ENCODE data around the gene BANK1.

Gene BANK1

GRCh38 chr4:101948951-101949350 lies 158.4 kb downstream of the BANK1 start:
- Histone ChIP-seq H3K27me3 (ENCODE audit: control insufficient read depth in 1 of 2, insufficient read depth in 2 of 2, low read length in 2 of 2) (no peaks in the 10 kb centered on the region), H3K4me1 (ENCODE audit: control insufficient read depth in 1 of 2, insufficient read depth in 2 of 2, low read length in 2 of 2) (no peaks in the 10 kb centered on the region), H3K36me3 (ENCODE audit: control insufficient read depth in 1 of 2, insufficient read depth in 2 of 2, low read length in 2 of 2) (no peaks in the 10 kb centered on the region), H3K4me3 (ENCODE audit: low read depth in 1 of 2, low read length in 2 of 2) (no peak overlapping the region), H3K9ac (ENCODE audit: low read depth in 1 of 2, low read length in 2 of 2) (no peak overlapping the region), H3K9me3 (ENCODE audit: control insufficient read depth in 1 of 2, low read length in 2 of 2) (no peaks in the 10 kb centered on the region), H3K27ac (ENCODE audit: low read depth, low read length) (no peak overlapping the region)

- no peak overlapping the region for H3K4me3 ChIP-seq (ENCODE audit: low read depth in 1 of 2, low read length in 2 of 2)
- H3K36me3 ChIP-seq (ENCODE audit: control insufficient read depth in 1 of 2, insufficient read depth in 2 of 2, low read length in 2 of 2), result no peaks in the 10 kb centered on the region
- no peaks in the 10 kb centered on the region for H3K27me3 ChIP-seq (ENCODE audit: control insufficient read depth in 1 of 2, insufficient read depth in 2 of 2, low read length in 2 of 2)
- no peak overlapping the region for H3K9ac ChIP-seq (ENCODE audit: low read depth in 1 of 2, low read length in 2 of 2)
- no peaks in the 10 kb centered on the region for H3K9me3 ChIP-seq (ENCODE audit: control insufficient read depth in 1 of 2, low read length in 2 of 2)
- H3K4me1 ChIP-seq (ENCODE audit: control insufficient read depth in 1 of 2, insufficient read depth in 2 of 2, low read length in 2 of 2), result no peaks in the 10 kb centered on the region
- no peak overlapping the region for H3K27ac ChIP-seq (ENCODE audit: low read depth, low read length)
Measured at GRCh38 chr4:101950258-101950979, 159.9 kb downstream of the BANK1 start.

GRCh38 chr4:101952985-101953384 lies 162.5 kb downstream of the BANK1 start:
- H3K27me3 ChIP-seq (ENCODE audit: control insufficient read depth in 1 of 2, insufficient read depth in 2 of 2, low read length in 2 of 2), result no peaks in the 10 kb centered on the region
- no peaks in the 10 kb centered on the region for H3K9me3 ChIP-seq (ENCODE audit: control insufficient read depth in 1 of 2, low read length in 2 of 2)
- no peak overlapping the region for H3K27ac ChIP-seq (ENCODE audit: low read depth, low read length)
- no peak overlapping the region for H3K9ac ChIP-seq (ENCODE audit: low read depth in 1 of 2, low read length in 2 of 2)
- no peak overlapping the region for H3K4me3 ChIP-seq (ENCODE audit: low read depth in 1 of 2, low read length in 2 of 2)
- H3K4me1 ChIP-seq (ENCODE audit: control insufficient read depth in 1 of 2, insufficient read depth in 2 of 2, low read length in 2 of 2), result no peaks in the 10 kb centered on the region
- H3K36me3 ChIP-seq (ENCODE audit: control insufficient read depth in 1 of 2, insufficient read depth in 2 of 2, low read length in 2 of 2), result no peaks in the 10 kb centered on the region

GRCh38 chr4:101953949-101954348 lies 163.4 kb downstream of the BANK1 start:
- Histone ChIP-seq H3K4me1 (ENCODE audit: control insufficient read depth in 1 of 2, insufficient read depth in 2 of 2, low read length in 2 of 2) (no peaks in the 10 kb centered on the region), H3K36me3 (ENCODE audit: control insufficient read depth in 1 of 2, insufficient read depth in 2 of 2, low read length in 2 of 2) (no peaks in the 10 kb centered on the region), H3K9me3 (ENCODE audit: control insufficient read depth in 1 of 2, low read length in 2 of 2) (no peaks in the 10 kb centered on the region), H3K4me3 (ENCODE audit: low read depth in 1 of 2, low read length in 2 of 2) (no peak overlapping the region), H3K27me3 (ENCODE audit: control insufficient read depth in 1 of 2, insufficient read depth in 2 of 2, low read length in 2 of 2) (no peaks in the 10 kb centered on the region), H3K9ac (ENCODE audit: low read depth in 1 of 2, low read length in 2 of 2) (no peak overlapping the region), H3K27ac (ENCODE audit: low read depth, low read length) (no peak overlapping the region)

GRCh38 chr4:101954351-101954750 lies 163.8 kb downstream of the BANK1 start:
- H3K4me1 ChIP-seq (ENCODE audit: control insufficient read depth in 1 of 2, insufficient read depth in 2 of 2, low read length in 2 of 2), result no peaks in the 10 kb centered on the region
- H3K9ac ChIP-seq (ENCODE audit: low read depth in 1 of 2, low read length in 2 of 2), result no peak overlapping the region
- H3K4me3 ChIP-seq (ENCODE audit: low read depth in 1 of 2, low read length in 2 of 2), result no peak overlapping the region
- no peaks in the 10 kb centered on the region for H3K27me3 ChIP-seq (ENCODE audit: control insufficient read depth in 1 of 2, insufficient read depth in 2 of 2, low read length in 2 of 2)
- H3K27ac ChIP-seq (ENCODE audit: low read depth, low read length), result no peak overlapping the region
- no peaks in the 10 kb centered on the region for H3K9me3 ChIP-seq (ENCODE audit: control insufficient read depth in 1 of 2, low read length in 2 of 2)
- no peaks in the 10 kb centered on the region for H3K36me3 ChIP-seq (ENCODE audit: control insufficient read depth in 1 of 2, insufficient read depth in 2 of 2, low read length in 2 of 2)

GRCh38 chr4:101954975-101955678 lies 164.6 kb downstream of the BANK1 start:
- Histone ChIP-seq H3K4me3 (ENCODE audit: low read depth in 1 of 2, low read length in 2 of 2) (no peak overlapping the region), H3K27me3 (ENCODE audit: control insufficient read depth in 1 of 2, insufficient read depth in 2 of 2, low read length in 2 of 2) (no peaks in the 10 kb centered on the region), H3K27ac (ENCODE audit: low read depth, low read length) (no peak overlapping the region), H3K4me1 (ENCODE audit: control insufficient read depth in 1 of 2, insufficient read depth in 2 of 2, low read length in 2 of 2) (no peaks in the 10 kb centered on the region), H3K36me3 (ENCODE audit: control insufficient read depth in 1 of 2, insufficient read depth in 2 of 2, low read length in 2 of 2) (no peaks in the 10 kb centered on the region), H3K9ac (ENCODE audit: low read depth in 1 of 2, low read length in 2 of 2) (no peak overlapping the region), H3K9me3 (ENCODE audit: control insufficient read depth in 1 of 2, low read length in 2 of 2) (no peaks in the 10 kb centered on the region)

- H3K36me3 ChIP-seq (ENCODE audit: control insufficient read depth in 1 of 2, insufficient read depth in 2 of 2, low read length in 2 of 2), result no peaks in the 10 kb centered on the region
- H3K9me3 ChIP-seq (ENCODE audit: control insufficient read depth in 1 of 2, low read length in 2 of 2), result no peaks in the 10 kb centered on the region
- no peak overlapping the region for H3K27ac ChIP-seq (ENCODE audit: low read depth, low read length)
- no peak overlapping the region for H3K9ac ChIP-seq (ENCODE audit: low read depth in 1 of 2, low read length in 2 of 2)
- no peaks in the 10 kb centered on the region for H3K4me1 ChIP-seq (ENCODE audit: control insufficient read depth in 1 of 2, insufficient read depth in 2 of 2, low read length in 2 of 2)
- no peaks in the 10 kb centered on the region for H3K27me3 ChIP-seq (ENCODE audit: control insufficient read depth in 1 of 2, insufficient read depth in 2 of 2, low read length in 2 of 2)
- H3K4me3 ChIP-seq (ENCODE audit: low read depth in 1 of 2, low read length in 2 of 2), result no peak overlapping the region
Measured at GRCh38 chr4:101956068-101956825, 165.7 kb downstream of the BANK1 start.

- Histone ChIP-seq H3K9me3 (ENCODE audit: control insufficient read depth in 1 of 2, low read length in 2 of 2) (no peaks in the 10 kb centered on the region), H3K9ac (ENCODE audit: low read depth in 1 of 2, low read length in 2 of 2) (no peak overlapping the region), H3K27me3 (ENCODE audit: control insufficient read depth in 1 of 2, insufficient read depth in 2 of 2, low read length in 2 of 2) (no peaks in the 10 kb centered on the region), H3K4me3 (ENCODE audit: low read depth in 1 of 2, low read length in 2 of 2) (no peak overlapping the region), H3K36me3 (ENCODE audit: control insufficient read depth in 1 of 2, insufficient read depth in 2 of 2, low read length in 2 of 2) (no peaks in the 10 kb centered on the region), H3K27ac (ENCODE audit: low read depth, low read length) (no peak overlapping the region), H3K4me1 (ENCODE audit: control insufficient read depth in 1 of 2, insufficient read depth in 2 of 2, low read length in 2 of 2) (no peaks in the 10 kb centered on the region)
Measured at GRCh38 chr4:101958547-101958946, 168.0 kb downstream of the BANK1 start.

- no peaks in the 10 kb centered on the region for H3K27me3 ChIP-seq (ENCODE audit: control insufficient read depth in 1 of 2, insufficient read depth in 2 of 2, low read length in 2 of 2)
Measured at GRCh38 chr4:101960431-101960830, 169.9 kb downstream of the BANK1 start.

GRCh38 chr4:101961144-101961543 lies 170.6 kb downstream of the BANK1 start:
- no peaks in the 10 kb centered on the region for H3K27me3 ChIP-seq (ENCODE audit: control insufficient read depth in 1 of 2, insufficient read depth in 2 of 2, low read length in 2 of 2)
- H3K36me3 ChIP-seq (ENCODE audit: control insufficient read depth in 1 of 2, insufficient read depth in 2 of 2, low read length in 2 of 2), result no peaks in the 10 kb centered on the region
- H3K4me3 ChIP-seq (ENCODE audit: low read depth in 1 of 2, low read length in 2 of 2), result no peak overlapping the region
- no peaks in the 10 kb centered on the region for H3K9me3 ChIP-seq (ENCODE audit: control insufficient read depth in 1 of 2, low read length in 2 of 2)
- H3K4me1 ChIP-seq (ENCODE audit: control insufficient read depth in 1 of 2, insufficient read depth in 2 of 2, low read length in 2 of 2), result no peaks in the 10 kb centered on the region
- no peak overlapping the region for H3K9ac ChIP-seq (ENCODE audit: low read depth in 1 of 2, low read length in 2 of 2)
- H3K27ac ChIP-seq (ENCODE audit: low read depth, low read length), result no peak overlapping the region

More at GRCh38 chr4:101960431-101960830, 169.9 kb downstream of the BANK1 start:
- Histone ChIP-seq H3K4me3 (ENCODE audit: low read depth in 1 of 2, low read length in 2 of 2) (no peak overlapping the region), H3K9me3 (ENCODE audit: control insufficient read depth in 1 of 2, low read length in 2 of 2) (no peaks in the 10 kb centered on the region), H3K4me1 (ENCODE audit: control insufficient read depth in 1 of 2, insufficient read depth in 2 of 2, low read length in 2 of 2) (no peaks in the 10 kb centered on the region), H3K27ac (ENCODE audit: low read depth, low read length) (no peak overlapping the region), H3K36me3 (ENCODE audit: control insufficient read depth in 1 of 2, insufficient read depth in 2 of 2, low read length in 2 of 2) (no peaks in the 10 kb centered on the region), H3K9ac (ENCODE audit: low read depth in 1 of 2, low read length in 2 of 2) (no peak overlapping the region)

Measured in duodenal mucosa (tissue), 2 donors.